Right lobe of liver (tissue), 6 donors: Measurements from ENCODE around the gene CRISP2. TPM values are rescaled to one million over a fixed set of nuclear protein-coding genes. Genes with fewer than 3 reads are reported as not detected.

ENCODE experiments used
- ATAC-seq, 4 donors: fragments of 200-7000 bp; cut with Tn5 transposase; one replicate each; pipeline ENCODE4 v1.9.1; 2020; ENCODE audit warnings: mild to moderate bottlenecking in 4 of 4, moderate library complexity in 4 of 4
- DNase-seq, 3 donors: peaks; one replicate each; pipeline ENCODE4 v3.0.0-alpha.2; 2020
- H3K27ac ChIP-seq, 3 donors: fragments of 200-600 bp; one replicate each; pipeline ENCODE4 v1.8.0; 2022
- H3K27me3 ChIP-seq, 2 donors: fragments of 200-600 bp; one replicate each; pipeline ENCODE4 v1.8.0; 2022
- H3K36me3 ChIP-seq, 4 donors: fragments of 200-600 bp; sonication (generic) in 1 of 4; one replicate each; pipeline versions ENCODE4 v1.5.1 to v1.8.0; 2017 to 2022; ENCODE audit warnings: control low read depth in 1 of 4
- H3K4me1 ChIP-seq, 4 donors: fragments of 200-600 bp; sonication (generic) in 1 of 4; one replicate each; pipeline versions ENCODE4 v1.5.1 to v1.8.0; 2017 to 2022; ENCODE audit warnings: control low read depth in 1 of 4
- H3K4me3 ChIP-seq, 3 donors: fragments of 200-600 bp; one replicate each; pipeline ENCODE4 v1.8.0; 2022
- H3K9me3 ChIP-seq, 4 donors: fragments of 200-600 bp; sonication (generic) in 1 of 4; one replicate each; pipeline versions ENCODE4 v1.5.1 to v1.8.0; 2017 to 2022; ENCODE audit warnings: control low read depth in 1 of 4
- POLR2A ChIP-seq: fragments of 450-650 bp; IDR thresholded peaks from one replicate; pipeline ENCODE4 v1.6.1; 2017; ENCODE audit warnings: antibody characterized with exemption, mild to moderate bottlenecking
- WGBS: methylation state at CpG from one replicate; pipeline ENCODE4 v1.1.6; 2018; ENCODE audit warnings: low coverage, low lambda C conversion rate; ENCODE audit not compliant: insufficient coverage; ENCODE audit errors: missing lambda C conversion rate; 5-methylcytosine and 5-hydroxymethylcytosine counted together
- intact Hi-C, 2 donors: fragments of 100-400 bp; cut with DNase I; formaldehyde crosslinking; loops; one replicate each; pipeline versions ENCODE4 v1.11.2 to v1.14.1; 2022
- total RNA-seq, 6 experiments: library from RNA; depleted of rRNA in 2 of 6; stranded (reverse); fragments of >200 nt in 2 of 6; fragmentation: NEBNext Ultra II Directional in 3 of 6; extraction: Animal tissue kit (Norgen Biotek cat#: 25700) in 3 of 6; gene quantifications; one replicate each; pipeline versions ENCODE4 v1.1.0 to v1.2.4, GENCODE V29; 2016 to 2023
- TF ChIP-seq, protein P1 (sequence below), 4 donors: fragments of 200-600 bp in 3 of 4; fragments of 450-650 bp in 1 of 4; IDR thresholded peaks; one replicate each; pipeline versions ENCODE4 v1.5.1 to v1.8.0; 2016 to 2022; ENCODE audit warnings: antibody characterized with exemption in 4 of 4, mild to moderate bottlenecking in 2 of 4
- donor health status: DM: no; HTN: yes; CAD: no.
- donor health status: DM: no; HTN: no; CAD: no.
- donor health status: DM: no; HTN: no; CAD: no.
- donor health status: DM: no; HTN: yes; CAD: no.
- donor health status: DM: no; HTN: yes; CAD: no.

CRISP2 gene
- total RNA-seq, 6 experiments from 2014 or later: not detected

DNA sequence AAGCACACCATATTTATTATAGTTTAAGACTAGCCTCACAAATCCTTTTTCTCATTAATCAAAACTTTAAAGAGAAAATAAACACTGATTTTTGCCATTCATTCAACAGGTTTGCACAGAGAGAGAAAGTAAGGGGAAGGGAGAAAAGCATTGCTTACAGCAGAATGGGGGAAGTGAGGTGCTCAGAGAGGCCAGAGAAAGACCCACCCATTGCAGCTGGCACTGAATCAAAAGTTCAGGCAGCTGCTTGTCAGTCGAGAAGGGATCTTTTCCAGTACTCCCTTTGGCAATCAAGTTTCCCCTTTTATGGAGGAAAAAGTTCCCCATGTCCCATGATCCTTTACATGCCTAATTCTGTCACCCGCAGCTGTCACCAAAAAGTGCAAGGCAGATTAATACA is 8.0 kb upstream of the CRISP2 start:
- no peaks in the 10 kb centered on the region for H3K36me3 ChIP-seq
- no peak overlapping the region for H3K4me3 ChIP-seq
- no peaks in the 10 kb centered on the region for H3K27me3 ChIP-seq
- WGBS: 64% methylated on average over 2 of the region's 2 CpGs
- H3K9me3 ChIP-seq: no peaks in the 10 kb centered on the region
- ATAC-seq (no peak), DNase-seq (no peak)
- no peak overlapping the region for H3K27ac ChIP-seq
- intact Hi-C loops: no loop called here
- no peak for TF ChIP-seq POLR2A
- TF ChIP-seq, protein P1, sequence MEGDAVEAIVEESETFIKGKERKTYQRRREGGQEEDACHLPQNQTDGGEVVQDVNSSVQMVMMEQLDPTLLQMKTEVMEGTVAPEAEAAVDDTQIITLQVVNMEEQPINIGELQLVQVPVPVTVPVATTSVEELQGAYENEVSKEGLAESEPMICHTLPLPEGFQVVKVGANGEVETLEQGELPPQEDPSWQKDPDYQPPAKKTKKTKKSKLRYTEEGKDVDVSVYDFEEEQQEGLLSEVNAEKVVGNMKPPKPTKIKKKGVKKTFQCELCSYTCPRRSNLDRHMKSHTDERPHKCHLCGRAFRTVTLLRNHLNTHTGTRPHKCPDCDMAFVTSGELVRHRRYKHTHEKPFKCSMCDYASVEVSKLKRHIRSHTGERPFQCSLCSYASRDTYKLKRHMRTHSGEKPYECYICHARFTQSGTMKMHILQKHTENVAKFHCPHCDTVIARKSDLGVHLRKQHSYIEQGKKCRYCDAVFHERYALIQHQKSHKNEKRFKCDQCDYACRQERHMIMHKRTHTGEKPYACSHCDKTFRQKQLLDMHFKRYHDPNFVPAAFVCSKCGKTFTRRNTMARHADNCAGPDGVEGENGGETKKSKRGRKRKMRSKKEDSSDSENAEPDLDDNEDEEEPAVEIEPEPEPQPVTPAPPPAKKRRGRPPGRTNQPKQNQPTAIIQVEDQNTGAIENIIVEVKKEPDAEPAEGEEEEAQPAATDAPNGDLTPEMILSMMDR (IDR thresholded peaks at IDR 0.05): no peak
- no peaks in the 10 kb centered on the region for H3K4me1 ChIP-seq

DNA sequence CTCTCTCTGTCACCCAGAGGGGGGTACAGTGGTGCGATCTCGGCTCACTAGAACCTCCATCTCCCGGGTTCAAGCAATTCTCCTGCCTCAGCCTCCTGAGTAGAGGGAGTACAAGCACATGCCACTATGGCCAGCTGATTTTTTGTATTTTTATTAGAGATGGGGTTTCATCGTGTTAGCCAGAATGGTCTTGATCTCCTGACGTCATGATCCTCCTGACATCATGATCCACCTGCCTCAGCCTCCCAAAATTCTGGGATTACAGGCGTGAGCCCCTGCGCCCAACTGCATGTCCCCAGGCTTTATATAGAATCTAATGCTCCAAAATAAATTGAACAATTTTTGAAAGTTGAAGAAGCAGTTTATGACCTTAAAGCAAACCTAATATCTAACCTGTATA is 7.0 kb upstream of the CRISP2 start:
- TF ChIP-seq POLR2A: no peak
- TF ChIP-seq, protein P1 (IDR thresholded peaks at IDR 0.05): no peak
- Histone ChIP-seq H3K9me3 (no peaks in the 10 kb centered on the region), H3K4me3 (no peak overlapping the region), H3K27ac (no peak overlapping the region), H3K4me1 (no peaks in the 10 kb centered on the region), H3K27me3 (no peaks in the 10 kb centered on the region), H3K36me3 (no peaks in the 10 kb centered on the region)
- intact Hi-C loops: no loop called here
- ATAC-seq: no peak
- DNase-seq: no peak
- 53% methylated on average over 6 of the region's 7 CpGs for WGBS

DNA sequence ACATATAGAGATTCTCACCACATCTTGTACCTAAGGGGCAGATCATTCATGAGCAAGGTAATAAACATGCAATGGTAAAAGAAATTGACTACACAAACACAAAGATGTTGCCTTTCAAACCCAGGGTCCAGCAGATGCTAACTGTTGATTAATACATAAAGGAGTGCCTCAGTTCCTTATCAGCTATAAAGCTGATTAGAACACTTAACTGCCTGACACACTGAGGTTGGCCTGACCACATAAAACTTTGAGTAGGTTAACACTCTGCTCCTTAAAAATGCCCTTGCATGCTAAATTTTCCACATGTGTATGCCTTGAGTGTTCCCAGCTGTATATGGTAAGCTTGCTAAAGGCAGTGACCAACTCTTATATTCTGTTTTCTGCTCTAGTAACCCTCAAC is 14.9 kb downstream of the CRISP2 start:
- H3K27me3 ChIP-seq: no peaks in the 10 kb centered on the region
- H3K9me3 ChIP-seq: peaks cover 0 to 6% (median 0%) of the 10 kb centered on the region in 4 donors
- no peaks in the 10 kb centered on the region for H3K4me1 ChIP-seq
- H3K4me3 ChIP-seq: no peak overlapping the region
- no peak for TF ChIP-seq POLR2A
- TF ChIP-seq, protein P1 (IDR thresholded peaks at IDR 0.05): no peak
- no peak overlapping the region for H3K27ac ChIP-seq
- ATAC-seq: no peak
- no peak for DNase-seq
- H3K36me3 ChIP-seq: no peaks in the 10 kb centered on the region
- intact Hi-C loops: no loop called here

DNA sequence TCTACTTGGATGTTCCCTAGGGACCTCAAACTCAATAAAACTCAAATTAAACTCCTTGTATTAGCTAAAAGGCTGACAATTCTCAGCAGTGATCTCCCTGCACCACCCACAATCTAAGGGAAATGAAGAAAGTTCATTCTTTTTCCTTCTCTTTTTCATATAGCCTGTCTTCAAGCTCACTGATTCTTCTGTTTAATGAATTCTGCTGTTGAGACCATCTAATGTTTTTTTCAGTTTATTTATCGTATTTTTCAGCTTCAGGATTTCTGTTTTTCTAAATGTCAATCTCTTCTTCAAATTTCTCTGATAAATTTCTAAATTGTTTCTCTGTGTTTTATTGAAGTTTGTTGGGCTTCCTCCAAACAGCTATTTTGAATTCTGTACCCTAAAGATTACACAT is 19.8 kb downstream of the CRISP2 start:
- TF ChIP-seq, protein P1 (IDR thresholded peaks at IDR 0.05): no peak
- TF ChIP-seq POLR2A: no peak
- intact Hi-C loops: no loop called here
- no peaks in the 10 kb centered on the region for H3K27me3 ChIP-seq

DNA sequence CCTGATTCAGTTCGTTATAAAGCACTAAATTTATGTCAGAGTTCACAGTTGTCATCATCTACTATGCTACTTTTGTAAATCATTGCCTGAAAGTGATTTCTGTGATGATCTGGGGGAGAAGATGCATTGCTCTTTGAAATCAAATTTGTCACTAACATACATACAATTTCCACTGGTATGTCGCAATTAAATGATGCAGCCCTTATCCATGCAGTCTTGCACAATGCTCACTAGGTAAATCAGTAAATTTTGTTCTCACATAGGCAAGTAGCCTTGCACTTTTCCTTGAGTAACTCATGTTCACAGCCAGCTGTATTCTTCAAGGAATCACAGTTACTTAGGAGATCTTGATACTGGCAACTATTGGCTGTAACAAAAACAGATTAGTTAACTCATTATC is 20.8 kb downstream of the CRISP2 start:
- TF ChIP-seq POLR2A: no peak
- TF ChIP-seq, protein P1 (IDR thresholded peaks at IDR 0.05): no peak
- intact Hi-C loops: no loop called here
- 52% methylated on average over 2 of the region's 2 CpGs for whole genome bisulfite sequencing

More for the DNA sequence above, 19.8 kb downstream of the CRISP2 start:
- Histone ChIP-seq H3K36me3 (no peaks in the 10 kb centered on the region), H3K9me3 (no peaks in the 10 kb centered on the region), H3K4me1 (no peaks in the 10 kb centered on the region), H3K4me3 (no peak overlapping the region), H3K27ac (no peak overlapping the region)
- 46% methylated on average over 1 of the region's 1 CpG for WGBS
- no peak for ATAC-seq
- no peak for DNase-seq

More for the DNA sequence above, 20.8 kb downstream of the CRISP2 start:
- ATAC-seq (no peak), DNase-seq (no peak)
- H3K9me3 ChIP-seq: no peaks in the 10 kb centered on the region
- H3K4me1 ChIP-seq: no peaks in the 10 kb centered on the region
- H3K36me3 ChIP-seq: no peaks in the 10 kb centered on the region
- no peaks in the 10 kb centered on the region for H3K27me3 ChIP-seq
- no peak overlapping the region for H3K27ac ChIP-seq
- no peak overlapping the region for H3K4me3 ChIP-seq
